Progenitor cell of endocrine pancreas (in vitro differentiated cells): Measurements from ENCODE around the gene ACTN4. TPM values are rescaled to one million over a fixed set of nuclear protein-coding genes. Genes with fewer than 3 reads are reported as not detected.

ENCODE experiments used
- DNase-seq: peaks from one replicate; pipeline ENCODE4 v3.0.0; 2021; ENCODE audit warnings: low spot score; ENCODE audit not compliant: unreplicated experiment
- H3K27ac Mint-ChIP-seq: 2 replicates; pipeline ENCODE4 v1.8.0; 2021; ENCODE audit warnings: mild to moderate bottlenecking, moderate library complexity, mixed read lengths
- H3K27me3 Mint-ChIP-seq: 2 replicates; pipeline ENCODE4 v1.8.0; 2021; ENCODE audit warnings: mixed read lengths
- H3K36me3 Mint-ChIP-seq: 2 replicates; pipeline ENCODE4 v1.8.0; 2022; ENCODE audit warnings: mixed read lengths; ENCODE audit not compliant: insufficient read depth
- H3K4me1 Mint-ChIP-seq: 2 replicates; pipeline ENCODE4 v1.8.0; 2021; ENCODE audit warnings: low read depth, mixed read lengths
- H3K4me3 Mint-ChIP-seq: 2 replicates; pipeline ENCODE4 v1.8.0; 2021; ENCODE audit warnings: low read depth, mild to moderate bottlenecking, moderate library complexity, mixed read lengths
- H3K9me3 Mint-ChIP-seq: 2 replicates; pipeline ENCODE4 v1.8.0; 2021; ENCODE audit warnings: low read depth, mixed read lengths
- CTCF ChIP-seq: fragments of 200-600 bp; sonication (generic); IDR thresholded peaks from one replicate; pipeline ENCODE4 v1.5.0; 2021; ENCODE audit warnings: antibody characterized with exemption, mild to moderate bottlenecking; ENCODE audit not compliant: unreplicated experiment
- total RNA-seq: library from RNA; stranded (reverse); gene quantifications from 2 replicates; pipeline ENCODE4 v1.2.1, GENCODE V29; 2021

ACTN4 gene
- total RNA-seq, 1 donor from 2014 or later, result 639 TPM

- TF ChIP-seq CTCF, result no peak
- Mint-ChIP-seq H3K9me3 (no peaks in the 10 kb centered on the region), H3K4me1 (peaks cover 14% of the 10 kb centered on the region), H3K36me3 (no peaks in the 10 kb centered on the region), H3K27ac (no peak overlapping the region), H3K27me3 (no peaks in the 10 kb centered on the region), H3K4me3 (no peak overlapping the region)
- DNase-seq, result no peak
Observed at GRCh38 chr19:38615007-38615581, 32.4 kb upstream of the ACTN4 start.

- DNase-seq, result no peak
- Mint-ChIP-seq H3K9me3 (no peaks in the 10 kb centered on the region), H3K27ac (no peak overlapping the region), H3K36me3 (no peaks in the 10 kb centered on the region), H3K27me3 (no peaks in the 10 kb centered on the region), H3K4me1 (peaks cover 14% of the 10 kb centered on the region), H3K4me3 (no peak overlapping the region)
- TF ChIP-seq CTCF, result no peak
Observed at GRCh38 chr19:38616265-38616664, 31.2 kb upstream of the ACTN4 start.

GRCh38 chr19:38617283-38617763 lies 30.1 kb upstream of the ACTN4 start:
- Mint-ChIP-seq H3K27me3 (no peaks in the 10 kb centered on the region), H3K27ac (peak overlapping the region; percentile 67), H3K9me3 (no peaks in the 10 kb centered on the region), H3K36me3 (peaks cover 7% of the 10 kb centered on the region), H3K4me1 (peaks cover 14% of the 10 kb centered on the region), H3K4me3 (peak overlapping the region; percentile 44)
- TF ChIP-seq CTCF, result no peak
- no peak for DNase-seq

GRCh38 chr19:38617764-38618589 lies 29.5 kb upstream of the ACTN4 start, which contains the start of gene MAP4K1:
Gene MAP4K1, minus strand, starts transcription at chr19:38617953. Its CDS starts 58 bp downstream, at chr19:38617895.
- H3K4me1 Mint-ChIP-seq, result peaks cover 14% of the 10 kb centered on the region
- H3K27me3 Mint-ChIP-seq, result no peaks in the 10 kb centered on the region
- no peak for DNase-seq
- H3K36me3 Mint-ChIP-seq, result peaks cover 7% of the 10 kb centered on the region
- TF ChIP-seq CTCF, result no peak
- H3K27ac Mint-ChIP-seq, result peak within 1 kb of the TSS; percentile 96
- H3K9me3 Mint-ChIP-seq, result no peaks in the 10 kb centered on the region
- peak within 1 kb of the TSS; percentile 99 for H3K4me3 Mint-ChIP-seq

GRCh38 chr19:38618590-38619360 lies 28.7 kb upstream of the ACTN4 start, which contains the start of gene EIF3K:
Gene EIF3K, plus strand, starts transcription at chr19:38619188. Its CDS starts 81 bp downstream, at chr19:38619269.
- peaks cover 7% of the 10 kb centered on the region for H3K36me3 Mint-ChIP-seq
- peak within 1 kb of the TSS; percentile 99 for H3K4me3 Mint-ChIP-seq
- peak within 1 kb of the TSS; percentile 96 for H3K27ac Mint-ChIP-seq
- H3K9me3 Mint-ChIP-seq, result no peaks in the 10 kb centered on the region
- H3K4me1 Mint-ChIP-seq, result peaks cover 14% of the 10 kb centered on the region
- DNase-seq, result peak; percentile 100
- H3K27me3 Mint-ChIP-seq, result no peaks in the 10 kb centered on the region
- TF ChIP-seq CTCF, result no peak
